ENCODE data around the gene SNTG2. TPM values are rescaled to one million over a fixed set of nuclear protein-coding genes. Genes with fewer than 3 reads are reported as not detected.

The SNTG2 gene
- total RNA-seq, 1 experiment from 2014 or later, result 20.5 TPM

DNA sequence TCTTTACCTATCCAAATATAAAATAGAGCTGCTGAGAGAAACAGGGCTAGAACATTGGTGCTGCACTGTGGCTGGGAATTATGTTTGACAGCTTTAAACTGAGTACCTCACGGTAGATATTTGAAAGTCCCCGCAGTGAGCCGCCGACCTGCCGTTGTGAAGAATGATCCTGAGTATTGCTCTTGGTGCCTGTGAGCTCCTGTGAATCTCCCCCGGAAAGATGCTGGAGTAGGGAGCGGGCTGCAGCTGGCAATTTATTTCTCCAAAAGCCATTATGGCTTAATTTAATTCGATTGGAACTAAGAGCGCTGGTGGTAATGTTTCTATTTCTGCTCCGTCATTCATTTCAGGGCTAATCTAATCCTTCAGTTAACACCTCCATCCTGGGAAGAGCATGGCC is 333.2 kb downstream of the SNTG2 start (continued):
- no peak for TF ChIP-seq KAT7 (CRISPR knock-in tag; IDR thresholded peaks at IDR 0.05; ENCODE audit: borderline replicate concordance)
- no peak for TF ChIP-seq AFF4 (CRISPR knock-in tag; IDR thresholded peaks at IDR 0.05; ENCODE audit: borderline replicate concordance)
- TF ChIP-seq, protein P1, sequence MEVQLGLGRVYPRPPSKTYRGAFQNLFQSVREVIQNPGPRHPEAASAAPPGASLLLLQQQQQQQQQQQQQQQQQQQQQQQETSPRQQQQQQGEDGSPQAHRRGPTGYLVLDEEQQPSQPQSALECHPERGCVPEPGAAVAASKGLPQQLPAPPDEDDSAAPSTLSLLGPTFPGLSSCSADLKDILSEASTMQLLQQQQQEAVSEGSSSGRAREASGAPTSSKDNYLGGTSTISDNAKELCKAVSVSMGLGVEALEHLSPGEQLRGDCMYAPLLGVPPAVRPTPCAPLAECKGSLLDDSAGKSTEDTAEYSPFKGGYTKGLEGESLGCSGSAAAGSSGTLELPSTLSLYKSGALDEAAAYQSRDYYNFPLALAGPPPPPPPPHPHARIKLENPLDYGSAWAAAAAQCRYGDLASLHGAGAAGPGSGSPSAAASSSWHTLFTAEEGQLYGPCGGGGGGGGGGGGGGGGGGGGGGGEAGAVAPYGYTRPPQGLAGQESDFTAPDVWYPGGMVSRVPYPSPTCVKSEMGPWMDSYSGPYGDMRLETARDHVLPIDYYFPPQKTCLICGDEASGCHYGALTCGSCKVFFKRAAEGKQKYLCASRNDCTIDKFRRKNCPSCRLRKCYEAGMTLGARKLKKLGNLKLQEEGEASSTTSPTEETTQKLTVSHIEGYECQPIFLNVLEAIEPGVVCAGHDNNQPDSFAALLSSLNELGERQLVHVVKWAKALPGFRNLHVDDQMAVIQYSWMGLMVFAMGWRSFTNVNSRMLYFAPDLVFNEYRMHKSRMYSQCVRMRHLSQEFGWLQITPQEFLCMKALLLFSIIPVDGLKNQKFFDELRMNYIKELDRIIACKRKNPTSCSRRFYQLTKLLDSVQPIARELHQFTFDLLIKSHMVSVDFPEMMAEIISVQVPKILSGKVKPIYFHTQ (CRISPR knock-in tag; IDR thresholded peaks at IDR 0.05), result no peak
- no peak for TF ChIP-seq ETV6 (CRISPR knock-in tag; IDR thresholded peaks at IDR 0.05)
- no peak for TF ChIP-seq CREM (CRISPR knock-in tag; IDR thresholded peaks at IDR 0.05)
- TF ChIP-seq MAX (CRISPR knock-in tag; IDR thresholded peaks at IDR 0.05), result no peak

DNA sequence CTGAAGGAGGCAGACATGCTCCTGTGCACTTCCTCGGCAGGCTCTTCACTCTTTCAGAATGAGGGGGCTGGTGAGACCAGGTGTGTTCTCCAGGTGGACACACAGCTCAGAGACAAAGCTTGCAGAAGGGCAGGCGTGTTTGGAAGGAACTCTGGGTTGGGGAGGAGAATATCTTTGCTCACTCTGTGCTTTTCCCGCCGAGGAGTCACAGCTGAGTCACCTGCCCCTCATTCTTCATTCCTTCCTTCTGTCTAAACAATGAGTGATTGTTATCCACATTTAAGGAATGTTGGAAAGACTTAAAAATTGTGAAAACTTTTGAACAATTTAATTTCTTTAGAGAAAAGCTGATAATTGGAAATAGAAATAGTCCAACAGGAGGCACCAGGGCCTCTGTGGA is 336.3 kb downstream of the SNTG2 start:
- H3K27me3 Mint-ChIP-seq (ENCODE audit: low read depth), result no peaks in the 10 kb centered on the region
- ChIA-PET POLR2A (no interaction called here), CTCF (no interaction called here)
- no peaks in the 10 kb centered on the region for H3K9me3 Mint-ChIP-seq
- no peak for DNase-seq (ENCODE audit: low spot score)
- H3K27ac Mint-ChIP-seq, result no peak overlapping the region
- no peaks in the 10 kb centered on the region for H3K4me1 Mint-ChIP-seq
- no peaks in the 10 kb centered on the region for H3K36me3 Mint-ChIP-seq
- TF ChIP-seq ZNF423 (CRISPR knock-in tag; IDR thresholded peaks at IDR 0.05) (no peak), MLX (CRISPR knock-in tag; IDR thresholded peaks at IDR 0.05) (no peak), CBFB (CRISPR knock-in tag; IDR thresholded peaks at IDR 0.05; ENCODE audit: low read depth) (no peak), PRRX2 (CRISPR knock-in tag; IDR thresholded peaks at IDR 0.05) (no peak), OVOL2 (CRISPR knock-in tag; IDR thresholded peaks at IDR 0.05; ENCODE audit: borderline replicate concordance) (no peak)
- TF ChIP-seq, protein P2, sequence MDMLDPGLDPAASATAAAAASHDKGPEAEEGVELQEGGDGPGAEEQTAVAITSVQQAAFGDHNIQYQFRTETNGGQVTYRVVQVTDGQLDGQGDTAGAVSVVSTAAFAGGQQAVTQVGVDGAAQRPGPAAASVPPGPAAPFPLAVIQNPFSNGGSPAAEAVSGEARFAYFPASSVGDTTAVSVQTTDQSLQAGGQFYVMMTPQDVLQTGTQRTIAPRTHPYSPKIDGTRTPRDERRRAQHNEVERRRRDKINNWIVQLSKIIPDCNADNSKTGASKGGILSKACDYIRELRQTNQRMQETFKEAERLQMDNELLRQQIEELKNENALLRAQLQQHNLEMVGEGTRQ (CRISPR knock-in tag; IDR thresholded peaks at IDR 0.05), result no peak
- ATAC-seq, result no peak
- no peak overlapping the region for H3K4me3 Mint-ChIP-seq

DNA sequence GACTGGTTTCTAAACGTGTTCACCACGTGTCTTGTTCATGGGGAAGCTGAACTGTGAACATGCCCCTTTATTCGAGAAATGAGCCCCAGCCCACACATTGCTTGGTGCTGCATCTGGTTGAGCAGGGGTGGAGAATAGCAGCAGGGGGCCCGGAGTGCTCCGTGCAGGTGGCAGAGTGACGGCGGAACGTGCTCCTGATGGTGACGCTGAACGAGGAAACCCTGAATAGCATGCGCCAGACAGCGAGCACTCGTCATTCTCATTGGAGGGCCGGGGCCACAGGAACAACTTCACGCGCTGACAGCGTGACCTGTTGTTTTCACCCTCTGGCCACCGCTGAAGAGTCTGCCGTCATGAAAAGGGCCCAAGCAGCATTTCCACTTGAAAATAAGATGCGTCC is 336.8 kb downstream of the SNTG2 start:
- ChIA-PET POLR2A (interaction anchor here (0.6 kb wide), 1 partner anchor 32 kb away, joined by 3 read pairs; no protein-coding TSS in a partner anchor), CTCF (no interaction called here)
- H3K9me3 Mint-ChIP-seq, result no peaks in the 10 kb centered on the region
- ATAC-seq, result no peak
- no peaks in the 10 kb centered on the region for H3K4me1 Mint-ChIP-seq
- H3K27me3 Mint-ChIP-seq (ENCODE audit: low read depth), result no peaks in the 10 kb centered on the region
- no peak for DNase-seq (ENCODE audit: low spot score)
- no peak overlapping the region for H3K4me3 Mint-ChIP-seq
- H3K27ac Mint-ChIP-seq, result no peak overlapping the region
- no peaks in the 10 kb centered on the region for H3K36me3 Mint-ChIP-seq
- TF ChIP-seq GTF2I (CRISPR knock-in tag; conservative IDR thresholded peaks at IDR 0.05) (no peak), ATF6 (CRISPR knock-in tag; IDR thresholded peaks at IDR 0.05) (no peak), ZNF317 (CRISPR knock-in tag; IDR thresholded peaks at IDR 0.05; ENCODE audit: borderline replicate concordance, low read depth) (no peak), E2F5 (CRISPR knock-in tag; IDR thresholded peaks at IDR 0.05) (no peak), SP1 (CRISPR knock-in tag; conservative IDR thresholded peaks at IDR 0.05) (no peak), ZNF281 (CRISPR knock-in tag; IDR thresholded peaks at IDR 0.05) (no peak), MXD4 (CRISPR knock-in tag; IDR thresholded peaks at IDR 0.05; ENCODE audit: borderline replicate concordance) (no peak)
